Activated CD8-positive, alpha-beta T cell treated with anti-CD3 and anti-CD28 coated beads, Interleukin-2, amount 10 ng/mL, durations not matched to agents 7 days and 5 days (primary cell): ENCODE measurements around the gene MT1A. TPM values are rescaled to one million over a fixed set of nuclear protein-coding genes. Genes with fewer than 3 reads are reported as not detected.
"Not testable (repeated sequence)": the region's sequence is repeated elsewhere in the genome, so short reads cannot be mapped to it uniquely, and the experiment has no call there.

Experiments
- ATAC-seq: fragments of 150-1000 bp; cut with Tn5 transposase; one replicate; pipeline ENCODE4 v1.10.0; 2021; ENCODE audit warnings: moderate library complexity
- CTCF ChIA-PET: fragments of 350-600 bp; sonication (Branson Sonifier 250); formaldehyde crosslinking; loops from one replicate; lab custom pipeline; 2021; ENCODE audit warnings: antibody characterized with exemption; lab: Charles Lee
- POLR2A ChIA-PET: fragments of 350-600 bp; sonication (Branson Sonifier 250); formaldehyde crosslinking; loops from one replicate; lab custom pipeline; 2021; ENCODE audit warnings: antibody characterized with exemption; lab: Charles Lee
- DNase-seq: peaks from one replicate; pipeline ENCODE4 v3.0.0-alpha.2; 2020
- H3K27ac Mint-ChIP-seq: one replicate; pipeline ENCODE4 v1.8.0; 2021; ENCODE audit warnings: mild to moderate bottlenecking, mixed read lengths
- H3K27me3 Mint-ChIP-seq: one replicate; pipeline ENCODE4 v1.8.0; 2021; ENCODE audit warnings: low read depth, mixed read lengths
- H3K36me3 Mint-ChIP-seq: one replicate; pipeline ENCODE4 v1.8.0; 2021; ENCODE audit warnings: low read depth, mixed read lengths
- H3K4me1 Mint-ChIP-seq: one replicate; pipeline ENCODE4 v1.8.0; 2021; ENCODE audit warnings: low read depth, mixed read lengths
- H3K4me3 Mint-ChIP-seq: one replicate; pipeline ENCODE4 v1.8.0; 2021; ENCODE audit warnings: mild to moderate bottlenecking, mixed read lengths
- H3K9me3 Mint-ChIP-seq: one replicate; pipeline ENCODE4 v1.8.0; 2022; ENCODE audit warnings: mixed read lengths; ENCODE audit not compliant: insufficient read depth
- total RNA-seq, 2 experiments: library from RNA; stranded (reverse); gene quantifications; one replicate each; pipeline ENCODE4 v1.2.3, GENCODE V29; 2021

The MT1A gene
- total RNA-seq, 2 experiments from 2014 or later: not detected

- peak overlapping the region; percentile 85 for H3K27ac Mint-ChIP-seq
- peaks cover 60% of the 10 kb centered on the region for H3K4me1 Mint-ChIP-seq
- peaks cover 7% of the 10 kb centered on the region for H3K36me3 Mint-ChIP-seq
- no peaks in the 10 kb centered on the region for H3K27me3 Mint-ChIP-seq
- ATAC-seq (no peak), DNase-seq (peak; percentile 59)
- CTCF ChIA-PET: interaction anchor here (1.7 to 4.0 kb wide), 5 partner anchors 10 to 91 kb away, joined by 5 to 14 read pairs (median 7); partner anchors contain the start of gene MT1E
- POLR2A ChIA-PET: interaction anchor here (1.0 to 6.1 kb wide), 5 partner anchors 10 to 320 kb away, joined by 3 to 56 read pairs (median 5); partner anchors contain the start of genes MT1E, MT1F and MT1X
- peak overlapping the region; percentile 93 for H3K4me3 Mint-ChIP-seq
- no peaks in the 10 kb centered on the region for H3K9me3 Mint-ChIP-seq
These were observed 27.8 kb upstream of the MT1A start for GRCh38 chr16:56610609-56611111.

DNA sequence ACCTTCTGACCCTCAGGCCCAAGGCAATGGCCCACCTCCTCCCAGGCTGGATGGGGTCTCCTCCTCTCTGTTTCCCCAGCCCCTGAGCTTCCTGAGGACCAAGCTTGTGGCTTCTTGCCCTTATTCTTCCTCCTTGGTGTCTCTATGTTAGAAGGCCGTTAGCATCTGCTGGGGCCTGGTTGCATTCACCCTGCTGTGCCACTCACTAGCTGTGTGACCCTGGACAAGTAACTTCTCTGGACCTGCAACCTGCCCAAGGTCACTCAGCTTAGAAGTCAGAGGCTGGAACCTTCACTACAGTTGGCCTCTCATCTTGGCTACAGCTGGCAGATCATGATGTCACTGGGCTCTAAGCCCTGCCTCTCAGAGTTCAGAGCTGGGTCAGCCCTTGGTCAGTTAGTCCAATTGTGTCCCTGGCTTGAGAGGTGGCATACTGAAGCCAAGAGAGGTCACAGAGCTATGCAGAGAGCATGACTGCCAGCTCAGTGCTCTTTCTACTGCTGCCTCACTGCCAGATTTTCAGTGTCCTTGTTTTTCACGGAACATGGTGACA, 27.1 kb upstream of the MT1A start:
- no peaks in the 10 kb centered on the region for H3K9me3 Mint-ChIP-seq
- CTCF ChIA-PET: interaction anchor here (0.8 to 4.0 kb wide), 4 partner anchors 13 to 91 kb away, joined by 3 to 14 read pairs (median 10); partner anchors contain the start of gene MT1E
- H3K4me3 Mint-ChIP-seq: peak overlapping the region; percentile 93
- ATAC-seq (no peak), DNase-seq (no peak)
- peaks cover 59% of the 10 kb centered on the region for H3K4me1 Mint-ChIP-seq
- POLR2A ChIA-PET: interaction anchor here (1.0 to 6.1 kb wide), 5 partner anchors 10 to 320 kb away, joined by 3 to 56 read pairs (median 5); partner anchors contain the start of genes MT1E, MT1F and MT1X
- peak overlapping the region; percentile 85 for H3K27ac Mint-ChIP-seq
- H3K36me3 Mint-ChIP-seq: peaks cover 7% of the 10 kb centered on the region
- no peaks in the 10 kb centered on the region for H3K27me3 Mint-ChIP-seq

DNA sequence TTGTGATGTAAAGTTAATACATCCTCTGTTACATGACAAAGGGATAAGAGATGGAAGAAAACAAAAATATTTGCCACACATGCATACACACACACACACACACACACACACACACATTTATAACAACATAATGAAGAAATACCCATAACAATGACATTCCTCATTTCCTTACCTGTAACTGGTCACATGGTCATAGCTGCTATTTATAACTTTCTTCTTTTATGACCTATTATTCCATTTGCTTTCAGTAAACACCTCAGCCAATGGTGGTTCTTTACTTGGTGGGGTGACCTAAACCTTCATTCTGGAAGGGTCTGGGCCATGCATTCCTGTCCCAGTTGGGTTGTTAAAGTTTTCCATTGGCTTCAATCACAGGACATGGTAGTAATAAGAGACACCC, 24.8 kb upstream of the MT1A start:
- peaks cover 61% of the 10 kb centered on the region for H3K4me1 Mint-ChIP-seq
- DNase-seq (no peak), ATAC-seq (no peak)
- CTCF ChIA-PET: interaction anchor here (0.7 to 3.4 kb wide), 4 partner anchors 10 to 88 kb away, joined by 3 to 12 read pairs (median 4); no protein-coding TSS in a partner anchor
- H3K27ac Mint-ChIP-seq: no peak overlapping the region
- POLR2A ChIA-PET: interaction anchor here (1.2 to 6.1 kb wide), 2 partner anchors 11 to 62 kb away, joined by 3 to 56 read pairs; partner anchors contain the start of gene MT1E
- H3K27me3 Mint-ChIP-seq: peaks cover 6% of the 10 kb centered on the region
- H3K9me3 Mint-ChIP-seq: no peaks in the 10 kb centered on the region
- H3K36me3 Mint-ChIP-seq: peaks cover 7% of the 10 kb centered on the region
- no peak overlapping the region for H3K4me3 Mint-ChIP-seq

- no peak overlapping the region for H3K4me3 Mint-ChIP-seq
- ATAC-seq: no peak
- CTCF ChIA-PET: no interaction called here
- no peaks in the 10 kb centered on the region for H3K9me3 Mint-ChIP-seq
- POLR2A ChIA-PET: interaction anchor here (1.0 to 1.2 kb wide), 2 partner anchors 23 to 61 kb away, joined by 3 read pairs; no protein-coding TSS in a partner anchor
- DNase-seq: no peak
- peak overlapping the region; percentile 7 for H3K27ac Mint-ChIP-seq
- peaks cover 63% of the 10 kb centered on the region for H3K4me1 Mint-ChIP-seq
- H3K27me3 Mint-ChIP-seq: peaks cover 10% of the 10 kb centered on the region
- no peaks in the 10 kb centered on the region for H3K36me3 Mint-ChIP-seq
These were observed 23.9 kb upstream of the MT1A start for GRCh38 chr16:56614549-56614991.

DNA sequence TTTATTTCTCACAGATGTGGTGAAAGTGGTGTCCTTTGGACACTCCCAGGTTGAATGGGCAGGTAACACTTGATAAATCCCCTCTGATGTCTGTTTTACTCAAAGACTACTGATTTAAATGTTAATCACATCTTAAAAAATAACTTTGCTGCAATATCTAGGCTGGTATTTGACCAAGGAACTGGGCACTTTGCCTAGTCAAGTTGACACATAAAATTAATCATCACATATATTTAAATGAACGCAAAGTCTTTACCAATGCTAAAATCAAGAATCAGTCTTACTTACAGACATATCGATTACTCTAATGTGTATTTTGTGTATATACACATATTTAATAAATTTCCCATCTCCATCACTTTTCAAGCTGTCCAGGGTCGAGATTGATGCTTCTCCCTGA, 23.1 kb upstream of the MT1A start:
- ChIA-PET POLR2A (interaction anchor here (1.0 to 2.6 kb wide), 2 partner anchors 11 to 24 kb away, joined by 3 to 14 read pairs; partner anchors contain the start of gene MT1E), CTCF (no interaction called here)
- Mint-ChIP-seq H3K4me1 (peaks cover 59% of the 10 kb centered on the region), H3K27me3 (peaks cover 11% of the 10 kb centered on the region), H3K9me3 (no peaks in the 10 kb centered on the region), H3K27ac (no peak overlapping the region), H3K36me3 (no peaks in the 10 kb centered on the region), H3K4me3 (no peak overlapping the region)
- ATAC-seq (no peak), DNase-seq (no peak)

DNA sequence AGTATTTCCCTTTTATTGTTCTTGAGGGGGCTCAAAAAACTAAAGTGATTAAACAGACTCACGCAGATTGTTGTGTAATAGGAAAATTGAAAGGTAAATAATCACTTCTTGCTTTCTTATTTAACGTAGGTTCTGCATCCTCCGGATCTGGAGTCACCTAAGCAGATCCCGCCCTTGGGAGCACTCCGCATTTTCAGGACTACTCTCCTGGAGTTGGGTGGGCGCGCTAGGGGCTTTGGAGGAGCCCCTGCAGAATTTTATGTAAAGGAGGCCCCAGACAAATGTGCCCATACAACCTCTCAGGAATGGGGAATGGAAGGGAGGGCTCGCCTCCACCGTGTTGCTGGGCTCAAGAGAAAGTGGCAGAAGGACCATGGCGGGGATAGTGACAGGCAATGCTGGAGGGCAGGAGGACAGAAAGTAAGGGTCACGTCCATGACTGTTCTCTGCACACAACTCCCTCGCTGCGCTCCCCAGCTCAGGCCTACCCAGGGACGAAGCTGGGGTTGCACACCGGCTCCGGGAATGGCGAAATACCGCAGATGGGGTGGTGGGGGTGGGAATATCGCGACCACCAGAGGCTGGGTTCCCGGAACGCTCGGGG, 21.8 kb upstream of the MT1A start:
- ATAC-seq (no peak), DNase-seq (no peak)
- peaks cover 46% of the 10 kb centered on the region for H3K4me1 Mint-ChIP-seq
- ChIA-PET POLR2A (interaction anchor here (2.6 kb wide), 1 partner anchor 9 kb away, joined by 14 read pairs; the partner anchor contains the start of gene MT1E), CTCF (interaction anchor here (1.6 kb wide), 1 partner anchor 13 kb away, joined by 6 read pairs; no protein-coding TSS in a partner anchor)
- no peaks in the 10 kb centered on the region for H3K36me3 Mint-ChIP-seq
- peak overlapping the region; percentile 64 for H3K4me3 Mint-ChIP-seq
- H3K9me3 Mint-ChIP-seq: no peaks in the 10 kb centered on the region
- peaks cover 16% of the 10 kb centered on the region for H3K27me3 Mint-ChIP-seq
- peak overlapping the region; percentile 14 for H3K27ac Mint-ChIP-seq

- Mint-ChIP-seq H3K27ac (no peak overlapping the region), H3K9me3 (no peaks in the 10 kb centered on the region), H3K27me3 (peaks cover 17% of the 10 kb centered on the region), H3K4me3 (peak overlapping the region; percentile 64), H3K4me1 (peaks cover 44% of the 10 kb centered on the region), H3K36me3 (no peaks in the 10 kb centered on the region)
- peak; percentile 82 for DNase-seq
- ChIA-PET POLR2A (interaction anchor here (1.6 to 2.6 kb wide), 2 partner anchors 9 kb away, joined by 13 to 14 read pairs; partner anchors contain the start of genes MT1E and MT2A), CTCF (interaction anchor here (1.0 to 3.0 kb wide), 4 partner anchors 9 to 84 kb away, joined by 3 to 7 read pairs (median 5); partner anchors contain the start of gene MT2A)
- peak; percentile 99 for ATAC-seq
These were observed 21.0 kb upstream of the MT1A start for GRCh38 chr16:56617212-56618085.

GRCh38 chr16:56618138-56618537, 20.3 kb upstream of the MT1A start:
- POLR2A ChIA-PET: interaction anchor here (0.9 to 1.6 kb wide), 2 partner anchors 10 to 26 kb away, joined by 4 to 13 read pairs; partner anchors contain the start of gene MT2A
- DNase-seq (no peak), ATAC-seq (no peak)
- Mint-ChIP-seq H3K9me3 (no peaks in the 10 kb centered on the region), H3K36me3 (no peaks in the 10 kb centered on the region), H3K4me1 (peaks cover 43% of the 10 kb centered on the region), H3K27me3 (peaks cover 19% of the 10 kb centered on the region), H3K4me3 (peak overlapping the region; percentile 64), H3K27ac (no peak overlapping the region)
- CTCF ChIA-PET: interaction anchor here (0.7 to 3.0 kb wide), 5 partner anchors 10 to 84 kb away, joined by 3 to 7 read pairs (median 4); partner anchors contain the start of gene MT2A

GRCh38 chr16:56620339-56620897, 18.0 kb upstream of the MT1A start:
- DNase-seq: no peak
- H3K4me1 Mint-ChIP-seq: peaks cover 32% of the 10 kb centered on the region
- CTCF ChIA-PET: no interaction called here
- peaks cover 24% of the 10 kb centered on the region for H3K27me3 Mint-ChIP-seq
- no peak overlapping the region for H3K27ac Mint-ChIP-seq
- POLR2A ChIA-PET: no interaction called here
- ATAC-seq: no peak
- H3K4me3 Mint-ChIP-seq: no peak overlapping the region
- no peaks in the 10 kb centered on the region for H3K36me3 Mint-ChIP-seq
- H3K9me3 Mint-ChIP-seq: no peaks in the 10 kb centered on the region

DNA sequence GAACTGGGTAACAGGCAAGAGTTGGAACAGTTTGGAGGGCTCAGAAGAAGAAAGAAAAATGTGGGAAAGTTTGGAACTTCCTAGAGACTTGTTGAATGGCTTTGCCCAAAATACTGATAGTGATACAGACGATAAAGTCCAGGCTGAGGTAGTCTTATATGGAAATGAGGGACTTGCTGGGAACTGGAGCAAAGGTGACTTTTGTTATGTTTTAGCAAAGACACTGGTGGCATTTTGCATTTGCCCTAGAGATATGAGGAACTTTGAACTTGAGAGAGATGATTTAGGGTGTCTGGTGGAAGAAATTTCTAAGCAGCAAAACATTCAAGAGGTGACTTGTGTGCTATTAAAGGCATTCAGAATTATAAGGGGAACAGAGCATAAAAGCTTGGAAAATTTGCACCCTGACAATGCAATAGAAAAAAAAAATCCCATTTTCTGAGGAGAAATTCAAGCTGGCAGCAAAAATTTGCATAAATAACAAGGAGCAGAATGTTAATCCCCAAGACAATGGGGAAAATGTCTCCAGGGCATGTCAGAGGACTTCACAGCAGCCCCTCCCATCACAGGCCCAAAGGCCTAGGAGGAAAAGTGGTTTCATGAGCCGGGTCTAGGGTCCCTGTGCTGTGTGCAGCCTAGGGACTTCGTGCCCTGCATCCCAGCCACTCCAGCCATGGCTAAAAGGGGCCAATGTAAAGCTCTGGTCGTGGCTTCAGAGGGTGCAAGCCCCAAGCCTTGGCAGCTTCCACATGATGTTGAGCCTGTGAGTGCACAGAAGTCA, 16.6 kb upstream of the MT1A start:
- ATAC-seq, H3K4me3 Mint-ChIP-seq: not testable (repeated sequence)
- CTCF ChIA-PET: interaction anchor here (0.8 kb wide), 1 partner anchor 45 kb away, joined by 3 read pairs; no protein-coding TSS in a partner anchor

More for the DNA sequence above, 16.6 kb upstream of the MT1A start:
- DNase-seq, H3K9me3 Mint-ChIP-seq, H3K36me3 Mint-ChIP-seq, POLR2A ChIA-PET, H3K27ac Mint-ChIP-seq: not testable (repeated sequence)
- Mint-ChIP-seq H3K4me1 (peaks cover 36% of the 10 kb centered on the region), H3K27me3 (peaks cover 24% of the 10 kb centered on the region)
